Stomach (tissue), 4 donors: Measurements from ENCODE around the gene PMVK.

ENCODE experiments used
- EP300 ChIP-seq: sonication (generic); formaldehyde crosslinking; IDR thresholded peaks from one replicate; pipeline ENCODE4 v1.6.1; 2017; ENCODE audit warnings: antibody characterized with exemption
- POLR2A ChIP-seq, 4 donors: fragments of 450-650 bp; IDR thresholded peaks; one replicate each; pipeline ENCODE4 v1.6.1; 2016; ENCODE audit warnings: antibody characterized with exemption in 4 of 4, control low read depth in 2 of 4, mild to moderate bottlenecking in 1 of 4, moderate library complexity in 1 of 4
- POLR2AphosphoS5 ChIP-seq, 3 donors: sonication (generic); formaldehyde crosslinking; IDR thresholded peaks; one replicate each; pipeline ENCODE4 v1.6.1; 2016; ENCODE audit warnings: antibody characterized with exemption in 3 of 3

DNA sequence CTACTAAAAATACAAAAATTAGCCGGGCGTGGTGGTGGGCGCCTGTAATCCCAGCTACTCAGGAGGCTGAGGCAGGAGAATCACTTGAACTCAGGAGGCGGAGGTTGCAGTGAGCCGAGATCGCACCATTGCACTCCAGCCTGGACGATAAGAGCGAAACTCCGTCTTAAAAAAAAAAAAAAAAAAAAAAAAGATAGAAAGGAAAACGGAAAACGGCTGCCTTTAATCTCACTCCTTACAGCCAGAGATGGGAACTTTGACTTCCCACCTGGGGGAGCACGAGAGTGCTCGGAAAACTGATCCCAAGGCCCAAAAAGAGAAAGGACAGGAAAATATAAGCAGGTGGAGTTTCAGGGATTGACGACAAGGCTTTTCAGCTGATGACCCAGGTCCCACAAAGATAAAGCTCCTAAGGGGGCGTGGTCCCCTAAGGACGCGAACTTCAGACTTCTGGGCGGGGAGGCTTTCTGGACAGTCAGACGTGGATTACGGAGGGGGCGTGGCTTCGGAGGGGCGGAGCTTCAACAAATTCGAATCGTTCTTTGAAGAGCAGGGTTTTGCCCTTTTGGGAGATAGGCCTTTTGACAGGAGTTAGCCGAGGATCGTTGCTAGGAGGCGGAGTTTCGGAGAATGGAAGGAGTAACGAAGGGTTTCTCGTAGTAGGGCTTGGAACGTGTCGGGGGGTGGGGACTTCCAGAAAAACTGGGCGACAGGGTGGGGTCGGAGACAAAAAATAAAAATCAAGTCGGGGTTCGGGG lies 37.0 kb upstream of the PMVK start:
- TF ChIP-seq EP300, result no peak
- TF ChIP-seq POLR2A (IDR thresholded peaks at IDR 0.05), result no peak
- TF ChIP-seq POLR2AphosphoS5 (IDR thresholded peaks at IDR 0.05), result peak; percentile 51 to 88 (median 88)
